Measurements from ENCODE around the gene CCDC38.
A peak's percentile ranks its signal among the peaks of the same experiment; 100 is the strongest.
"Not testable (repeated sequence)": the region's sequence is repeated elsewhere in the genome, so short reads cannot be mapped to it uniquely, and the experiment has no call there.

Gene CCDC38

DNA sequence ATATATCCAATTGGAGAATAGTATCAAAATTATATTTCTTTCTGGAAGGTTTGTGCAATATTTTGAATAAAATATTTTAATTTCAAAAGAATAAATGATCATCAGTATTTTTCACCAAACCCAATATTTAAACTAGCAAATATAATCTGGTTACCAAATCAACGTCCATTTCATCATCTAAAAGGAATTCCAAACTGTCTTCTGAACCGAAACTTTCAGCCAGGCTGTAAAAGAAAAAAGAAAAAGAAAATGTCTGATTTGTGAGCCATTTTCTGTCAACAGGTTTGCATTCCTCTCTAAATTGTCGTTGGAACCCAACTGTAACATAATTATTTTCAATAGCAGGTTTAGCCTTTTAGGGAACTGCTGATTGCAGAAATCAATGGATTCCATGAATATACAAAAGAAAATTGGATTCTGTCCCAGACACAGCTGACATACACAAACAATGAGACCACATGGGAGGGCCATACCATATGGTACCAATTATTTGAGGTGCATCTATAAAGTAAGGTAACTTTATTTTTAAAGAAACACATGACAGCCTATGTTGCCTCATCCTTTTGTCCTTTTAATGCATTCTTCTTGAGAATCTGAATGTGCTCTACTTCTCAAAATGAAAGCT, 61.0 kb downstream of the CCDC38 start:
- peak in 1 of 2 experiments; percentile 24 for DNase-seq

DNA sequence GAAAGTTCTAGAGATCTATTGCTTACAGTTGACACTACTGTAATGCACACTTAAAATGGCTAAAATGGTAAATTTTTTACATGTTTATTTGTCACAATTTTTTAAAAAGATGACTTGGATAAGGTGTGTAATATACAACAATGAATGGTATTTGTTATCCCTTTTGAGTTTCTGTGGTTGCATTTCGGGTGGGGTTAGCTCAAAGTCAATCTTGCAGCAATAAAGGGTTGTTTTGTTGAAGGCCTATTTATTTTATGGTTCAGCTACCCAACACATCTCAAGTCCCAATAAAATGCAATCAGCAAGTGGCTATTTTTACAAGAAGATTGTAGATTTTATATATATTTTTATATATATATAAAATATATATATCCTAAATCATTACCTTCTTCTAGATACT, 61.5 kb downstream of the CCDC38 start:
- DNase-seq: no peak

DNA sequence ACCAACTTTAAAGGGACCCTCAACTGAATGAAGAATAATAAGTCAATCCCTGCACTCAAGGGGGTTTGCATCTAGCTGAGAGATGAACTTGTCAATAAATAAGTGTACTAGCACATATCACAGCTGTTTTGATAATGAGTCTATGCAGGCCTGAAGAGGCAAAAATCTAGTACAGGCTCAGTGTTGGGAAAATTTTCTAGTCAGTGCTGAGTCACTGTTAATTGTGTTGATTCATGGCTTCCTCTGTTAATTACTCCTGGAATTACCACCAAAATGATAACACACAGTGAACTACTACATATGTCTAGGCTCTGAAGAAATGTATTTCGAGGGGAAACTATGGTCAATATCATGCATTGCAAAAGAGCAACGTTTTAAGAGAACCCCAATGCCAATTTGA, 64.8 kb downstream of the CCDC38 start:
- DNase-seq: no peak

DNA sequence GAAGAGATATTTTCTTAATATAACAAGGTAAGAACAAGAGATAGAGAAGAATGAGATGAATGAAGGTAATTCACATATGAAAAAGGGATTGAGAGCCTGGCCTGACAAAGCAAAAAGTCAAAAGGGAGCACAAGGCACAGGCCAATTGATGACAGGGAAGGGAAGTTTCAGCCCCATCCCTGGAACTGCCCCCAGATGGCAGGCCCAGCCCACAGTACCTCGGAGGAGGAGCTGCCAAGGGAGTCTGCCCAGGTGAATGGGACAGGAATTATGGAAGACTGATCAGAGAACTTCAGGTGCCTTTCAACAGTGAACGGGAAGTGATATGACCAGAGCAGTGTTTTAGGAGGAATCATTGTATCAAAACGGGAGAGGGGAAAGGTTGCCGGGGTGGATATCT, 68.0 kb downstream of the CCDC38 start:
- DNase-seq: no peak

DNA sequence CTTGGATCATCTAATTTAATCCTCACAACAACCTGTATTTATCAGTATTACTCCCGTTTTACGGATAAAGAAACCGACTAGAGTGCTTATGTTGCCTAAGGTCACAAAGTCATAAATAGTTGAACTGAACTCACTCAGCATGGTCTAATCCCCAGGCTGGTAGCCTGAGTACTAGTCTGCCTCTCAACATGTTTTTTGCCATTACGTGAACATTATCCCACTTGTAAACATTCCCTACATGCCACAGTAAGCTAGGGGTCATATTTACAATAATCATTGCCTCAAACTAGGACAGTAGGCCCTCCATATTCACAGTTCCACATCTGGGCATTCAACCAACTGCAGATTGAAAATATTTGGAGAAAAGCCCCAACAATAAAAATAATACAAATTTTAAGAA, 71.5 kb downstream of the CCDC38 start:
- DNase-seq: no peak

DNA sequence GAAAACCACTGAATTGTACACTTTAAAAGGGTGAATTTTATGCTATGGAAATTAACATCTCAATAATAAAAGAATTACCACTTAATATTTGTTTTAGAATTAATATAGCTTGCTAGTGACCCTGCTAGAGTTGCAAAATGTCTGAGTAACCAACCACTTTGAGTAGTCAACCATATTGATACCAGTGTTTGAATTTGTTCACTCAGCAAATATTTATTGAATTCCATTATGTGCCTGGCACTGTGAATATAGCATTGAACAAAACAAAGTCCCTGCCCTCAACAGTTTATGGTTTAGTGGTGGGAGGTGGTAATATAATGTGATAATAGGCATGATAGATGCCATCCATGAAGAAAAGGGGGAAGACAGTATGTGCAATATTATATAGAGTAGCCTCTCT, 79.1 kb downstream of the CCDC38 start:
- no peak for DNase-seq

DNA sequence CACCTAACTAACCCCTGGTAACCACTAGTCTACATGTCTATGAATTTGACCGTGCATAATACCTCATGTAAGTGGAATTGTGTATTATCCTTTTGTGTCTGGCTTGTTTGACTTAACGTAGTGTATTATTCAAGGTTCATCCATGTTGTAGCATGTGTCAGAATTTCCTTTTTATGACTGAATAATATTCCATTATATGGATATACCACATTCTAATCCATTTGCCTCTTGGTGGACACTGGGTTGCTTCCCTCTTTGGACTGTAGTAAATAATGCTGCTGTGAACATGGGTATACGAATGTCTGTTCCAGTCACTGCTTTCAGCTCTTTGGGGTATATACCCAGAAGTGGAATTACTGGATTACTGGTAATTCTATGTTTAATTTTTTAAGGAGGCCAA, 80.4 kb downstream of the CCDC38 start:
- DNase-seq: no peak

DNA sequence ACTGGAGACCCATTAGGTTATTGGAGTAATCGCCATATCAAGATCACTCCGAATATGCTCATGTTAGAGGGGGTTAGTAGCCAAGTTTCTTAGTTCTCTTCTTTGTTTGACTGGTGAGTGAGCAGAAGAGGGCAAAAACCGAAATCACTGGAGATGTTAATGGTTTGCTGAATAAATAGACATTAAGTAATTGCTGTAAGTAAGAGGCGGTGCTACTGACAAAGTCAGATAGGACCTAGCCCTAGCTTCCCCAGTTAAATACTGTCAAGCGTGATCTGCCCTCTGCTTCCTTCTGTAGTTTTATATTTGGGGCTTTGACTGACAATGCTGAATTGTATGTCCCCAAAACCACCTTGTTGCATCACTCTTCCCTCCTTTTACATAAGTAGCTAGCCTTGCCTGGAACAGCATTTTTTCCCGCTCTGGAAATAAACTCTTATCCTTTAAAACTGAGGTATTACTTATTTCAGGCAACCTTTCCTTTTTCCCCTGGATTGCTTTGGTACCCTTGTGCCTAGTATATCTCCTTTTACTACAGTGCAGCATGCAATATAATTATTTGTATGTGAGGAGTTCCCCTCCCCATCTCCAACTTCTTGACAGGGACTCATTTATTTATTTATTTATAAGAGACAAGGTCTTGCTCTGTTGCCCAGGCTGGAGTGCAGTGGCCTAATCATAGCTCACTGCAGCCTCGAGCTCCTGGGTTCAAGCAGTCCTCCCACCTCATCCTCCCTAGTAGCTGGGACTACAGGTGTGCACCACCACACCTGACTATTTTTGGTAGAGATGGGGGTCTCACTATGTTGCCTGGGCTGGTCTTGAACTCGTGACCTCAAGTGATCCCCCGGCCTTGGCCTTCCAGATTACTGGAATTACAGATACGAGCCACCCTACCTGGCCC, 82.2 kb downstream of the CCDC38 start:
- DNase-seq: no peak

DNA sequence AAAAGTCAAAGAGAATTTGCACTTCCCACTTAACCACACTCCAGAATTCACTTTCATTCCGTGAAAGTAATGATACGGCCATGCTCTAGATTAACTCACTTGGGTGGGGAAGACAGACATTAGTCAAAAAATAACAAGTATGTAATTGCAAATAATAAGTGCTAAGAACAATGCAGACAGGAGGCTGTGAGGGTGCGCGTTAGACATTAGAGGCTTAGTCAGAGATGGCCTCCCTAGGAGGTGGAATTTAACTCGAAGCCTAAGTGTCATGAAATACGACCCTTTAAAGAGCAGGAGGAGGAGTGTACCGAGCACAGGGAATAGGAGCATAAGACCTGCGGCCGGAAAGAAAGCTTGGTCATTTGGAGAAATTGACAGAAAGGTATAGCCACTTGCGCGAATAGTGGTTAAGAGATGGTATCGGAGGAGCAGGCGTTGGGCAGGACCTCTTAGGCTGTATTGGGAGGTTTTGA, 83.0 kb downstream of the CCDC38 start:
- DNase-seq: no peak

DNA sequence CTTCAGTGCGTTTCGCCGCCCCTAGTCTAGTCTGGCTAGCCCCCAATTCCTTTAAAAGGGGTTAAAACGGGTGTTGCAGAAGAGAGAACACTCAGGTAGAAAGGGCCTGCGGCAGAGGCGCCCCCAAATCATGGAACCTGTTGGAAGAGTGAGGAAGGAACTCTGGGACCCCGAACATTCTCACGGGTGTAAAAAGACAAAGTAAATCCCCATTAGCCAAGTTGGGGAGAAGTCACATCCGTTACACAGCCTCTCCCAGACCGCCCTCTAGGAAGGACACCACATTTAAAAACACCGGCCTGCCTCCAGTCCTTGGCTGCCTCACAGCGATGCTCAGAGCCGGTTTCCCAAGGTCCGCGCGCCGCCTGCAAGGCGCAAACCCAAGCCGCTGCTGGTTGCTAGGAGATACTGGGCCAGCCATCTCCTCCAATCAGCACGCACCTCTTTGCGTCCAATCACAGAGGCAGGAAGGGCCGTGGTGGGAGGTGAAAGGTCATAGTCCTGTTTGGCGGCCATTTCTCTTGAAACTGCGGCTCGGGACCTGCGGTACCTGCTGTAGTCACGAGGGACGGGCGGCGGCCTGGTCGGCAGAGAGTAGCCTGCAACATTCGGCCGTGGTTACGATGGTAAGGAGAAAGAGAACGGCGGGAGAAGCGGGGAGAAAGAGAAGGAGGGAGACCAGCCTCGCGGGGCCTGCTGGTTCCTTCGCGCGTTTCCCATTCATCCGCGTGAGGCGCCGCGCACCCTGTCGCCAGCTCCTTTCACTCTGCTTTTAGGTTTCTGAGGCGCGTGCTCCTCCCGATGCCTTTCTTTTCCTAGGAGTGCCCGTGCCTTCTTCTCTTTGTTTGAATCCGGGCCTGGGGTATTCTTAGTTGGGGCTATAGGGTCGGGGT, 83.7 kb downstream of the CCDC38 start, which contains the start of gene SNRPF:
TSS of gene SNRPF (plus strand) at position 502 of the 893 bp plus-strand sequence. CDS start at position 624, 122 bp downstream.
- DNase-seq: peak; percentile 92 to 93

DNA sequence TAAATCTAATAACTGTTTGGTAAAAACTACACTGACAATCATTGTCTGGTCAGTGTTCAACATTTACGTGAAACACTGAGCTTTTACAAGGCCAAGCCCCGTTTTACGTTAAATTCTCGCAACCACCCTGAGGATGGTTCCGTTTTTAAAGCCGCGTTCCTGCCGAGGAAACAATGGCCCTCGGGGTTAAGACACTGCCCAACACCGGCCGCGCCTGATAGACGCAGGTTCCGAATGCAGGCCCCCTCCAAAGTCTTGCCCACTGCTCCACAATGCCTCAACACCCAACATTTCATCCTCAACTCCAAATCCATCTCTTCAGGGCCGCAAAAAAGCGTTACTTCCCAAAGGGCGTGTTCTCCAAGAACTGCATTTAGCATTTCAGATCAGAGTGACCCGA, 84.6 kb downstream of the CCDC38 start:
- no peak for DNase-seq

DNA sequence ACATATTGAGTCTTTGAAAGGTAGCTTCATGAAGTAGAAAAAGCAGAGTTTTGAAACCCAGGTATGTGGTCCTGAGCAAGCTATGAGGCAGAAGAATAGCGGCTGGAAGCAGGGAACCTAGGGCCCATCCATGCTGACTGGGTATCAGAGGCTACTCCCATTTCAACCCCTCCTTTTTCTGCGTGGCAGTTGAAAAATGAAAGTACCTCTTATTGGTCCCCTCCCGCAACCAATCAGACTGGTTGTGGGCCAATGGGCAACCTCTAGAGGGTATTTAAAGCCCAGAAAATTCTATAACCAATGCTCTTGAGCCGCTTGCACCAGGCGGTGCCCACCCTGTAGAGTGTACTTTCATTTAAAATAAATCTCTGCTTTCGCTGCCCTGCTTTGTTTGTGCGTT, 85.3 kb downstream of the CCDC38 start:
- DNase-seq: no peak

DNA sequence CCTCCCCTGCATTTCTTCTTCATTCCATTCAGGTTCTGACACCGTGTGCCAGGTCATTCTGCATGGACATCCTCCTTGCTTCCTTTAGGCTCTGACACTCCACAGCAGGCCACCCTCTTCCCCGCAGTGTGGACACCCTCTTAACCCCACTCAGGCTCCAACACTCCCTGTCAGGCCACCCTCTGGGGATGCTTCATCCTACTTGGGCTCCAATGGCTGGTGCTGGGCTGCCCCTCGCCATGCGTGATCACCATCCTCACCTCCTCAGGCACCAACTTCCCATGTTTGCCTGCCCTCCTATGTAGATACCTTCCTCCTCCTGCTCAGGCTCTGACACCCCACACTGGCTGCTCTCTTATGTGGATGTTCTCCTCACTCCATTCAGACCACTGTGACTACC, 90.3 kb downstream of the CCDC38 start:
- DNase-seq: no peak

DNA sequence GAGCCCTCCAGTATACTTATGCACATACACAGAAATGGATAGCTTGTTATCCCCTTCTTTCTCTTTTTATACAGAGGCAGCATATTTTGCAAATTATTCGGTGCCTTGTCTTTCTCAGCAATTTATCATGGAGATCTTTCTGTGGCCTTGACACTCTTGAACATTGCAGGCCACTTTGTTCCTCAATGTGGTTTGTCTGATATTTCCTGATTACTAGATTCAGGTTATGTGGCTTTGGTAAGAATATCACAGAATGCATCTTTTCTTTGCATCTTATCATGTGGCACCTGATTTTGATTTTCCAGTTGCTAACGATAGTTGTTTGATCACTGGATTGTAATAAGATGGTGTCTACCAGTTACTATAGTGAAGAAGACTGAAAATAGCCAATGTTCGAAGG, 90.8 kb downstream of the CCDC38 start:
- DNase-seq: no peak

DNA sequence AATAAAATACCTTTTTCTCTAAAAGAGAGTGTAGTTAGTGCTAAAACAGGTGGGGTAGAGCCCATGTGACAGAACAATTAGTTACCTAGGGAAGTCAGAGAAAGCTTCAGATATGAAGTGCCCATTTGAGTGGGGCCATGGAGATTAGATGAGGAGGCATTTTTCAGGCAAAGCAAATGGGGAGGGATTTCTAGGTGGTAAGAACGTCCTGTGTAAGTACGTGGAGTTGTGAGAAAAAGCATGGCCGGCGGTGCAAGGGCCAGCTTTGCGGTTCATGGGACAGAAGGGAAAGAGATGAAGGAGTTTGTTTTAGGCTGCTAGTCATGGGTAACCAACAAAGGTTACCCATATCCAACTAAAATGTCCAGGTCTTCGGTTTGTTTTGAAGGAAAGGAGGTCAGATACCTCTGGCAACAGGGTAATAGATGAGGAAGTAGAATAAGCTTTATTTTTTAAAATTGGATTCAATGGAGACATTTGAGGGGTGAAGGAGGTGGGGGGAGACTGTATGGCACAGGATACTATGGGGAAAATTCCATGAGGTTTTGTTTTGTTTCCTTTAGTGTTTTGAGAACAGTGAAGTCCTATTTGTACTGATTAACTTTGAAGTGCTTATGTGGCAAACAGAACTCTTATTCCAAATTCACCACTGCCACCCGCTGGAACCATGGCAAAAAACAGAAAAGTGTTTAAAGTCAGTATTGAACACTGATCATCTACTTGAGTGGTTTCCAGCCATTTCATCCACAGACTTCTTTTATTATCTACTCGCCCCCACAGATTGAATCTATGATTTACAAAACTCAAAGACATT, 93.6 kb downstream of the CCDC38 start:
- DNase-seq: no peak

DNA sequence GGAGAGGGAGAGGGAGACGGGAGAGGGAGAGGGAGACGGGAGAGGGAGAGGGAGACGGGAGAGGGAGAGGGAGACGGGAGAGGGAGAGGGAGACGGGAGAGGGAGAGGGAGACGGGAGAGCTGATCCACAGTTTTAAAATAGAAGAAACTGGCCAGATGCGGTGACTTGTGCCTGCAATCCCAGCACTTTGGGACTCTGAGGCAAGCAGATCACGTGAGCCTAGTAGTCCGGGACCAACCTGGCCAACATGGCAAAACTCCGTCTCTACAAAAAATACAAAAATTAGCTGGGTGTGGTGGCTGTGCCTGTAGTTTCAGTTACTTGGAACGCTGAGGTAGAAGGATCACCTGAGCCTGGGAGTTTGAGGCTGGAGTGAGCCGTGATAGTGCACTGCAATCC, 100.0 kb downstream of the CCDC38 start:
- not testable (repeated sequence) for DNase-seq

DNA sequence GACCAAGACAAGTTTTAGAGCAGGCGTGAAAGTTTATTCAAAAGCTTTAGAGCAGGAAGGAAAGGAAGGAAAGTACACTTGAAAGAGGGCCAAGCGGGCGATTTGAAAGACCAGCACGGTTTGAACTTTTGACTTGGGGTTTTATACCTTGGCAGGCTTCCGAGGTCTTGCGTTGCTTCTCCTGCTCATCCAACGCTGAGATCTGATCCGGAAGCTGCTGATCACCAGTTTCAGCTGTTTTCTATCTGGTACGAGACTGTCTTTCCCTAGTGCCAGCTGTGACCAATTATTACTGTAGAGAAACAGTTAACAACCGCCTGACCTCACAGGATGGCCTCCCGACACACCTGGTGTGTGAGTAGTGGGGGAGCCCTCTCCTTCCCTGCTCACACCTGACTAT, 104.3 kb downstream of the CCDC38 start:
- no peak for DNase-seq

DNA sequence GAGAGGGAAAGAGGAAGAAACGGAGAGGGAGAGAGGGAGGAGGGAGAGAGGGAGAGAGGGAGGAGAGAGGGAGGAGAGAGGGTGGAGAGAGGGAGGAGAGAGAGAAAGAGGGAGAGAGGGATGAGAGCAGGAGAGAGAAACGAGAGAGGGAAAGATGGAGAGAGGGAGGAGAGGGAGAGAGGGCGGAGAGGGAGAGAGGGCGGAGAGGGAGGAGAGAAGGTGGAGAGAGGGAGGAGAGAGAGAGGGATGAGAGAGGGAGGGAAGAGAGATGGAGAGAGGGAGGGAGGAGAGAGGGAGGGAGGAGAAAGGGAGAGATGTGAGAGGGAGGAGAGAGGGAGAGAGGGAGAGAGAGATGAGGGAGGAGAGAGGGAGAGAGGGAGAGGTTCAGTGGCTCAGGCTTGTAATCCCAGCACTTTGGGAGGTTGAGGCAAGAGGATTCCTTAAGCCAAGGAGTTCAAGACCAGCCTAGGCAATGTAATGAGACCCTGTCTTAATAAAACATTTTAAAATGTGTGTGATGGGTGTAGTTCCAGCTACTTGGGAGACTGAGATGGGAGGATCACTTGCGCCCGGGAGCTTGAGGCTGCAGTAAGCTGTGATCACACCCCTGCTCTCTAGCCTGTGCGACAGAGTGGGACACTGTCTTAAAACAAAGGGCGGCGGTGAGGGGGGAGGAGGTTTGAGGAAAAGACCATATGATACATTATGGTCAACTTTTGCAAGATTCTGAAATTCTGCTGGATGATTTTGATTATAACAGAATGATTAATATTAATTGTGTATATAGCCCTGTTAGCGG, 105.0 kb downstream of the CCDC38 start:
- DNase-seq: no peak

DNA sequence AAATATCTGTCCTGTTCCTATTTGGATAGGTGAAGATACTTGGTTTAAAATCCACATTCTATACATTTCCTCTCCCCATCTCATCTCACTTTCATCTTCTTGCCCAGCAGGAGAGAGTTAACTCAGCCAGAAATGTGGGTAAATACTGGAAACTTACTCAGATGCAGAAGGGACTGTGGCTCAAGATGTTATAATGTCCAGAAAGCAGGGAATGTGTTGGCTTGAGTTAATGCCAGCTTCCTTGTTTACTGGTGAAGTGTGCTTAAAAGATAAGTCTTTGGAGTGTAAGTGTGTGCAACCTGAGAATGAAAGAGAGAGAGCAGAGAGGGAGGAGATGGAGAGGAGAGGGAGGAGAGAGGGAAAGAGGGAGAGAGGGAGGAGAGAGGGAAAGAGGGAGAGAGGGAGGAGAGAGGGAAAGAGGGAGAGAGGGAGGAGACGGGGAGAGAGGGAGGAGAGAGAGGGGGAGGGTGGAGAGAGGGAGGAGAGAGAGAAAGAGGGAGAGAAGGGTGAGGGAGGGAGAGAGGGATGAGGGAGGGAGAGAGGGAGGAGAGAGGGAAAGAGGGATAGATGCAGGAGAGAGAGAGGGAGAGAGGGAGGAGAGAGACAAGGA, 105.7 kb downstream of the CCDC38 start:
- no peak for DNase-seq

DNA sequence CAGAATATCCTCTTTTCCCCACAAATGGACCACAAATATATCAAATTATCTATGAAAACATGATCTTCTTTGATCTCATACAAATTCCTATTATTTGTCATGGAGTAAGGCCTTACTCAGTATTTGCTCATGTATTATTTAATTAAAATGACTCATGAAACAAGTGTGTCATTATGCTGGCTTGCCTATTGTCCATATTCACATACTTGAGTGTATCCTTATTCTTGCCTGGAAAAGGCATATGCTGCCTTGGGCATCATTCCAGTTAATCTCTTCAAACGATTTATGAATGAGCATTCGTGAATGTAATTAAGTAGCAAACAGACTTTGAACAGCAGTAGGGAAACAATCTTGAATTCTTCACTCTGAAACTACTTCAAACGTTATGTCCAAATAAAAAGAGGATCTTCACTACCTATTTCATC, 106.2 kb downstream of the CCDC38 start:
- no peak for DNase-seq

DNA sequence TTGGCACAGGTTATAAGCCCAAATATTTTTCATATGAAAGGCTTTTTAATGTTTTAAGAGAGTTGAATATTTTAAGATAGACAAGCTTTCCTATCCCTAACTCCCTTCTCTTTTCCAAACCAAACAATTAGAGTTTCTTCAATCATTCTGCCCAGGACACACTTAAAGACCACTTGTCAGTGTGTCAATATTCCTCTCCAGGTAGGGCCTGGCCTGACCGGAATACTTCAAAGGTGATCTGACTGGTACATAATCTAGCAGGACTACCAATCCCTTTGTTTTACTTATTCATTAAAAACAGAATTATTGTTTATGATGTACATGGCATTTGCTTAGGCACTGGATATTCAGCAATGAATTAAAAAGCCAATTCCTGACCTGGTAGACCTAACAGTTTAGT, 107.8 kb downstream of the CCDC38 start:
- DNase-seq: no peak
